GM10847 (cell line): ENCODE results near the gene ITGA1.

ENCODE experiments used
- POLR2A ChIP-seq: IDR thresholded peaks from 2 replicates; pipeline ENCODE4 v1.6.1; 2011; ENCODE audit not compliant: insufficient read length; ENCODE audit errors: extremely low read depth

The ITGA1 gene

GRCh38 chr5:52993367-52993766, 205.7 kb downstream of the ITGA1 start:
- no peak for TF ChIP-seq POLR2A

GRCh38 chr5:52994266-52994665, 206.6 kb downstream of the ITGA1 start:
- TF ChIP-seq POLR2A: no peak

DNA sequence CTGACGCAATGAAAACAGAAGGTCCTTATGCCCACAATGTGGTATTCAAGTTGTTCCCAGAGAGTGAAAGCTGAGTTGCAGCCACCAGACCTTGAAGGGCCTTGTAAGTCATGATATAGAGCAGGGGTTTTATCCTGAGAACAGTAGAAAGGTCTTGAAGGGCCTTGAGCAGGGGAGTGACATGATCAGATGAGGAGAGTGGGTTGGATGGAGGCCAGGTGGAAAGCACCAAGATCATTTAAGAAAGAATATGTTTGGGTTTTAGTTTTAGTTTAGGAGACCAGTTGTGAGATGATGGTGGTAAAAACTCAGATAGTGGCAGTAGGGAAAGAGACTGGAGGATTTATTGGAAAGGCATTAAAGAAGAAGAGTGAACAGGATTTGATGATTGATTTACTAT, 207.4 kb downstream of the ITGA1 start:
- TF ChIP-seq POLR2A: no peak

DNA sequence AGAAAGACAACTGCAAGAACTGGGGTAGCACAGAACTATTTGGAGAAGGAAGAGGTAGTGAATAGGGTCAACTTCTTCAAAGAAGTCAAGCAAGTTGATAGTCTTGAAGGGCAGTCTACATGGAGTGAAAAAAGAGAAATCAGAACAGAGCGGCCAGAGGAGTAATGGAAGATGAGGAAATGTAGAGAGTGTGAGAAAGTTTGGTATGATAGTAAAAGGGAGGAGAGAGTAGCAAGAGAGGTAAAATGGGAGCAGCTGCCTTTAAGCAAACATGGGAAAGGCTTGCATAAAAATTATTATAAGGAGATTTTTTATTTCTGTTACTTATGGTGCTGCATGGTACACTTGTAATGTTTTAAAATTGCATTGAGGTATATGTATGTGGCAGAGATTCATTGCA, 208.2 kb downstream of the ITGA1 start:
- no peak for TF ChIP-seq POLR2A

DNA sequence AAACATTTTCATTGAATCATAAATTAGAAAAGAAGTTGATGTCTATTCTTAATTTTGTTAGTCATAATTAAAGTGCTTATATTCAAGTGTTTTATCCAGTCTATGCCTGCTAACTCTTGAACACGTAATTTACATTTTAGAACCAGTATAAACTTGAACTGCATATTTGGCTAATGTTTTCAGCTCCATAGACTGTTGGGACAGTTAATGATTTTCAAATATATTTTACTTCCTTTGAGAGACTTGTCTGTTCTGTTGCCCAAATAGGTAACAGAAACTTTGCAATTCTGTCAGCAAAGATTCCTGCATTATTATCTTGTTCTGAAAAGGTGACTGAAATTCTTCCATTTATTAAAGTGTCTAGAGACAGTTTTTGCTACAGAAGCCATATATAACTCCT, 209.3 kb downstream of the ITGA1 start:
- no peak for TF ChIP-seq POLR2A

DNA sequence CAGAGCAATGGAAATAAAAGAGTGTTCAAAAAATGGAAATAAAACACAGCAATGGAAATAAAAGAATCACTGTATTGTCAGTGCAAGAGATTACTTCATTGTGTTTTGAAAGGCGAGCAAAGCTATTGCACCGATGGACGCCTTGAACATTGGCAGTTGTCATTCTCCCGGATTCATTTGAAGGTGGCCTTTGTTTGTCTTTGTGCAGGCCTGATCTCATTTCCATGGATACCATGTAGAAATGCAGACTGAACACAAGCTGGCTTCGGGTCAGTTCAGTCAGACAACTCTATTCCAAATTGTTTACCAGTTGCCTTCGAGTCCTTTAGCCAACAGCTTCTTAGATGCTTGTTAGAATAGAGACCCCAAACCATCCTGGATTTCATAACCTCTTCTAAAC, 209.7 kb downstream of the ITGA1 start:
- TF ChIP-seq POLR2A: no peak

- no peak for TF ChIP-seq POLR2A
Measured at GRCh38 chr5:52998552-52999313, 211.0 kb downstream of the ITGA1 start.

DNA sequence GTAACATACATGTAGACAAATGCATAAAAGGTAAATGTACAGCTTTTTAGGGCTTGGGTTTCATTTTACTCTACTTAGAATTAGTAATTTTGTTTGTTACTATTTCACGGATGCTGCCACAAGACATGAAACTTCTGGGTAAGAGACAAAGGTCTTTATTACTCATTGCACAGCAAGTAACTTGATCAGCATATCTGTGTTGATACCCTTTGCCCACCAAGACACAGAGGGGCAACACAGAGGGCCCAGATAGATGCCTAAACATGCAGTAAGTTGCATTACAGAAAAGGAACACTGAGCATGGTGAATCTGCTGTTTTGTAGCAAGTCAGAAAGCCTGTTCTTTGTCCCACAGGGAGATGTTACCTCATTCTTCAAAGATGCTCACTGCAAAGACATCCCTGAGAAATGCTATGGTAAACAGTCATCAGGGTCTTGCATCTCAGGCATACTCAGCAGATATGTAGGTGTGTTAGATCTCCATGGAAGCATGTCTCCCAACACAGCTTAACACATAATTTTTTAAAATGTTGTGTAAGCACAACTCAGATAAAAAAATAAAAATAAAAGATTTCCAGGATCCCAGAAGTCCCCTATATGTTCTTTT, 211.7 kb downstream of the ITGA1 start:
- no peak for TF ChIP-seq POLR2A

DNA sequence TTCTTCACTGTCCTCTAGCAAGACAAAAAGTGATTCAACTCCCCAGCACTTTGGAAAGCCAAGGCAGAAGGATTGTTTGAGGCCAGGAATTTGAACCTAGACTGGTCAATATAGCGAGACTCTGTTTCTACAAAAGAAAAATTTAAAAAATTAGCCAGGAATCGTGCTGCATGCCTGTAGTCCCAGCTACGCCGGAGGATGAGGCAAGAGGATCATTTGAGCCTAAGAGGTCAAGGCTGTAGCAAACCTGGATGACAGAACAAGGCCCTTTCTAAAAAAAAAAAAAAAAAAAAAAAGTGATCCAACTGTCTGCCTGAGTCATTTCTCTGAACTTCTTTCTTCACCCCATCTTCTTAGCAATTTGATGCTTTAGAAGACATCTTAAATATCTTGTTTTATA, 213.8 kb downstream of the ITGA1 start:
- no peak for TF ChIP-seq POLR2A

- no peak for TF ChIP-seq POLR2A
Measured at GRCh38 chr5:53002491-53002890, 214.8 kb downstream of the ITGA1 start.

DNA sequence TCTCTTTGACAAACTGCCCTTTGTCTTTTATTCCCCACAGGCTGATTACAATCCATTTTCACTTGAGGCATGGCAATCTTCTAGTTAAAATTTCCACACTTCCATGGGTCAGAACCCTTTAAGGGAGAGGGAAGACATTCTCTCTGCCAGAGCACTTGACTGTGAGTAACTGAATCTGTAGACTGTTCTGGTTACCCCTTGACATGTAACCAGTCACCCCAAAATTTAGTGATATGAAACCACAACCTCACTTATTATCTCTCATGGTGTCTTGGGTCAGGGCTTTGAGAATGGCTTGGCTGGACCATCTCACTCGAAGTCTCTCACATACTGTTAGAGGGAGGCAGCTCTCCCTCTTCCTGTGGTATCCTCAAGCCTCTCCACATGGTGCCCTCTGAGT, 215.4 kb downstream of the ITGA1 start:
- TF ChIP-seq POLR2A: no peak

- no peak for TF ChIP-seq POLR2A
Measured at GRCh38 chr5:53006911-53007890, 219.5 kb downstream of the ITGA1 start.

DNA sequence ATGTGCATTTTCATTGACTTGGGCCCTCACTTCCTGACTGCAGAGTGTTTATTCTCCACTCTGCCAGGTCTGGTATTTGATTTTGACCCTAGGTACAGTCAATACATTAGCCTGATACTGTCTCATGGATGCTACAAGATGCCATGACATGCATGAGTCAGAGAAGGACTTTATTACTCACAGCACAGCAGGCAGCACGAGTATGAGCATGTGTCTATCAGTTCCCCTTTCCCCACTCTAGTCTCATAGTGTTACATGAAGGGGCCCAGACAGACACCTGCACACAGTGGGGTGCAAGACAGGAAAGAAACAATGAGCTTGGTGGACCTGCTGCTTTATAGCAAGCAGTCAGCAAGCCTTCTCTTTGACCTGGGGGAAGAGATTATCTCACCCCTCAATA, 221.0 kb downstream of the ITGA1 start:
- TF ChIP-seq POLR2A: no peak
